ENCODE measurements around the gene C3orf20. TPM values are rescaled to one million over a fixed set of nuclear protein-coding genes. Genes with fewer than 3 reads are reported as not detected.

The C3orf20 gene
- total RNA-seq, 1 experiment from 2014 or later, result not detected

- Mint-ChIP-seq H3K36me3 (ENCODE audit: insufficient read depth, unreplicated experiment) (no peaks in the 10 kb centered on the region), H3K9me3 (ENCODE audit: unreplicated experiment) (no peaks in the 10 kb centered on the region), H3K27me3 (ENCODE audit: insufficient read depth, unreplicated experiment) (peaks cover 62% of the 10 kb centered on the region), H3K4me3 (ENCODE audit: unreplicated experiment) (no peak overlapping the region), H3K27ac (ENCODE audit: low read depth, unreplicated experiment) (no peak overlapping the region), H3K4me1 (ENCODE audit: insufficient read depth, unreplicated experiment) (no peaks in the 10 kb centered on the region)
- POLR2A ChIA-PET, result no interaction called here
- DNase-seq (ENCODE audit: unreplicated experiment), result no peak
- no peak for TF ChIP-seq CTCF (IDR thresholded peaks at IDR 0.05; ENCODE audit: unreplicated experiment)
- BruUV-seq (replicated peaks), result no TSS peak
- CTCF ChIA-PET, result interaction anchor here (0.7 kb wide), 1 partner anchor 127 kb away, joined by 3 read pairs; no protein-coding TSS in a partner anchor
- intact Hi-C loops (cut with micrococcal nuclease), result no loop called here
Measured at GRCh38 chr3:14795996-14796395, 121.1 kb downstream of the C3orf20 start.

GRCh38 chr3:14796403-14797077 is 121.6 kb downstream of the C3orf20 start:
- Mint-ChIP-seq H3K4me1 (ENCODE audit: insufficient read depth, unreplicated experiment) (no peaks in the 10 kb centered on the region), H3K9me3 (ENCODE audit: unreplicated experiment) (no peaks in the 10 kb centered on the region), H3K4me3 (ENCODE audit: unreplicated experiment) (no peak overlapping the region), H3K27me3 (ENCODE audit: insufficient read depth, unreplicated experiment) (peaks cover 57% of the 10 kb centered on the region), H3K36me3 (ENCODE audit: insufficient read depth, unreplicated experiment) (no peaks in the 10 kb centered on the region), H3K27ac (ENCODE audit: low read depth, unreplicated experiment) (no peak overlapping the region)
- CTCF ChIA-PET, result no interaction called here
- TF ChIP-seq CTCF (IDR thresholded peaks at IDR 0.05; ENCODE audit: unreplicated experiment), result no peak
- DNase-seq (ENCODE audit: unreplicated experiment), result no peak
- intact Hi-C loops (cut with micrococcal nuclease), result no loop called here
- BruUV-seq (replicated peaks), result no TSS peak
- POLR2A ChIA-PET, result interaction anchor here (0.7 kb wide), 1 partner anchor 201 kb away, joined by 3 read pairs; no protein-coding TSS in a partner anchor

GRCh38 chr3:14797731-14798130 is 122.8 kb downstream of the C3orf20 start:
- Mint-ChIP-seq H3K4me3 (ENCODE audit: unreplicated experiment) (no peak overlapping the region), H3K27me3 (ENCODE audit: insufficient read depth, unreplicated experiment) (peaks cover 54% of the 10 kb centered on the region), H3K9me3 (ENCODE audit: unreplicated experiment) (no peaks in the 10 kb centered on the region), H3K4me1 (ENCODE audit: insufficient read depth, unreplicated experiment) (no peaks in the 10 kb centered on the region), H3K36me3 (ENCODE audit: insufficient read depth, unreplicated experiment) (no peaks in the 10 kb centered on the region), H3K27ac (ENCODE audit: low read depth, unreplicated experiment) (no peak overlapping the region)
- ChIA-PET POLR2A (no interaction called here), CTCF (no interaction called here)
- no peak for TF ChIP-seq CTCF (IDR thresholded peaks at IDR 0.05; ENCODE audit: unreplicated experiment)
- intact Hi-C loops (cut with micrococcal nuclease), result no loop called here
- DNase-seq (ENCODE audit: unreplicated experiment), result no peak
- BruUV-seq (replicated peaks), result no TSS peak

GRCh38 chr3:14798231-14798630 is 123.3 kb downstream of the C3orf20 start:
- Mint-ChIP-seq H3K27ac (ENCODE audit: low read depth, unreplicated experiment) (no peak overlapping the region), H3K4me3 (ENCODE audit: unreplicated experiment) (no peak overlapping the region), H3K9me3 (ENCODE audit: unreplicated experiment) (no peaks in the 10 kb centered on the region), H3K36me3 (ENCODE audit: insufficient read depth, unreplicated experiment) (no peaks in the 10 kb centered on the region), H3K4me1 (ENCODE audit: insufficient read depth, unreplicated experiment) (no peaks in the 10 kb centered on the region), H3K27me3 (ENCODE audit: insufficient read depth, unreplicated experiment) (peaks cover 54% of the 10 kb centered on the region)
- ChIA-PET CTCF (no interaction called here), POLR2A (no interaction called here)
- no peak for TF ChIP-seq CTCF (IDR thresholded peaks at IDR 0.05; ENCODE audit: unreplicated experiment)
- intact Hi-C loops (cut with micrococcal nuclease), result no loop called here
- BruUV-seq (replicated peaks), result no TSS peak
- DNase-seq (ENCODE audit: unreplicated experiment), result no peak

Measured in MCF 10A (cell line).